GM19438 (cell line): Measurements from ENCODE around the gene KRTAP1-3.
"Not testable (repeated sequence)": the region's sequence is repeated elsewhere in the genome, so short reads cannot be mapped to it uniquely, and the experiment has no call there.

Experiments used
- ATAC-seq: cut with Tn5 transposase; IDR thresholded peaks from one replicate; pipeline ENCODE4 v1.9.1; 2021; ENCODE audit warnings: low read depth; ENCODE audit not compliant: unreplicated experiment

The KRTAP1-3 gene, protein sequence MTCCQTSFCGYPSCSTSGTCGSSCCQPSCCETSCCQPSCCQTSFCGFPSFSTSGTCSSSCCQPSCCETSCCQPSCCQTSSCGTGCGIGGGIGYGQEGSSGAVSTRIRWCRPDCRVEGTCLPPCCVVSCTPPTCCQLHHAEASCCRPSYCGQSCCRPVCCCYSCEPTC

GRCh38 chr17:41034346-41034935 is at the start of gene KRTAP1-3:
Gene KRTAP1-3, minus strand, starts transcription at chr17:41034874. Its CDS starts 53 bp downstream, at chr17:41034821.
- not testable (repeated sequence) for ATAC-seq

GRCh38 chr17:41084100-41084856 is 49.6 kb upstream of the KRTAP1-3 start, which contains the start of gene KRTAP4-7:
Gene KRTAP4-7, plus strand, starts transcription at chr17:41084150. Its CDS starts 57 bp downstream, at chr17:41084207.
- ATAC-seq: not testable (repeated sequence)

DNA sequence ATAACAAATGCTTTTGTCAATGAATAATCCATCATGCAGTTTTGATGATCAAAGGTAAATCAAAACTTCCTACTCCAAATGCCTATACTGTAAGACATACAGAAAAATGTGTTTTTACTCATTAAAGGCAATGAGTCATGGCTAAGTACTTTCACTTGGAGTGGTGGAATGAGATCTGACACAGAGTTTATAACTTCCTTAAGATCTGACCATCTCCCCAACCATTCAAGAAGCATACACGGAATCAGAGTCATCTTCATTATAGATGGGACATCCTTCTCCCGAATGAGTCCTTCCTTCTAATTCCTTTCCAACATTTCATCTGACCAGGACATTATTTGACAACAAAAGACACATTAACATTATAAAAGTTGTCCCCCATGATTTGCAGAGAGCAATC is 48.8 kb upstream of the KRTAP1-3 start:
- not testable (repeated sequence) for ATAC-seq

- ATAC-seq: no peak
These were observed 48.0 kb upstream of the KRTAP1-3 start for GRCh38 chr17:41082626-41083025.

- ATAC-seq: no peak
These were observed 42.1 kb upstream of the KRTAP1-3 start for GRCh38 chr17:41076788-41077187.

DNA sequence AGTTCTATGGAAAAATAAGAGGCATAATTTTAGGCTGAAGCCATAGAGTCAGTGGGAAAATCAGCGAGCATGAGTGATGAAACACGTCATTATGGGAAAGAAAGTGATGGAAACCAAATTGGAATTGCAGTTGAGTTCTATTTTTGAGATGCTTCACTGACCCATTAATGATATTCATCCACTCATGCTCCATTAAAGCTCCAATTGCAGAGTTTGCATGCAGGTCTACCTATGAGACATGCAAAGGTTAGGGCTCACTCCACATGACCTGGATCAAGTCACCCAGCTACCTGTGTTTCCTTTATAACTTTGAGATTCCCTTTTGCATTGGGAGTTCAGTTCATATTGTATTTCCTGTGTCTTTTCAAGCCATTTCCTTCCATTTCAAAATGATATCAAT is 39.0 kb upstream of the KRTAP1-3 start:
- no peak for ATAC-seq

- no peak for ATAC-seq
These were observed 37.1 kb upstream of the KRTAP1-3 start for GRCh38 chr17:41071606-41072360.

GRCh38 chr17:41069031-41069430 is 34.4 kb upstream of the KRTAP1-3 start:
- no peak for ATAC-seq

- ATAC-seq: no peak
These were observed 32.6 kb upstream of the KRTAP1-3 start for GRCh38 chr17:41067281-41067680.

DNA sequence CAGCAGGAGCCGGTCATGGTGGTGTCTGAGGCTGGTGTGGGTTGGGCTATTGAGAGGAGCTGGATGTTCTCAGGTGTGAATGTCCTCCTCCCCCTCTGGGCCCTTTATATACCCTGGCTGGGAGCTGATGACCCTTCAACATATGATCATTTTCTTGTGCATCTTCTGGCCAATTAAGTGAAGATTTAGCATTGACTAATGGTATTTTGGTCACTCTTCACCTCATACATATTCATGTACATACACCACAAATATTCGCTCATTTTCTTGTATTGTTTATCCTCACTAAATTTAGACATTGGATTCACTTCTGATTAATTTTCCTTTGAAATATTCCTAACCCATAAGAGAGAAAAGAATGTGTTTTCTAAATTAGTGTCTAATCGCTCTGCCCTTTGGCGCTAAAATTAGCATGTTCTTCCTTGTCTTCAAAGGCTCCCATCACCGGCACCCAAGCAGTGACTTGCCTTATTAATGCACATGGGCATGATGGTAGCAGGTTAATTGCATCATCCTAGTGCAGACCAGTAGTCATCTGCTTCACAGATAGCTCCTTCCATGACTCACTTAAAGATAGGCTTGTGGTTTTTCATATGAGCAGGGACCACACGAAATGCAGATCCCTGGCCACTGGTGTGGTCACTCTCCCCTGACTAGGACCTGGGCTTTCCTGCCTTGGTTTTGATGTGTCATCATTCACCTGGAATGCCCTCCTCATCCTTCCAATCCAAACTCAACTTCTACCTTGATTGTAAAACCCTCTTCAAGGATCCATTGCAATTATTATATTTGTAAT is 31.4 kb upstream of the KRTAP1-3 start, which contains the start of gene KRTAP2-4:
TSS of gene KRTAP2-4 (minus strand) at position 51 of the 796 bp plus-strand sequence. CDS start at position 17, 34 bp downstream.
- ATAC-seq: no peak

- ATAC-seq: not testable (repeated sequence)
These were observed 30.5 kb upstream of the KRTAP1-3 start for GRCh38 chr17:41065016-41065689.

- ATAC-seq: no peak
These were observed 29.6 kb upstream of the KRTAP1-3 start for GRCh38 chr17:41064301-41064700.

- no peak for ATAC-seq
These were observed 28.8 kb upstream of the KRTAP1-3 start for GRCh38 chr17:41063449-41063848.

- ATAC-seq: no peak
These were observed 27.3 kb upstream of the KRTAP1-3 start for GRCh38 chr17:41061964-41062363.

GRCh38 chr17:41060052-41060604 is 25.5 kb upstream of the KRTAP1-3 start, which contains the start of gene KRTAP2-3:
Gene KRTAP2-3, minus strand, starts transcription at chr17:41060114. Its CDS starts 64 bp downstream, at chr17:41060050.
- ATAC-seq: no peak

DNA sequence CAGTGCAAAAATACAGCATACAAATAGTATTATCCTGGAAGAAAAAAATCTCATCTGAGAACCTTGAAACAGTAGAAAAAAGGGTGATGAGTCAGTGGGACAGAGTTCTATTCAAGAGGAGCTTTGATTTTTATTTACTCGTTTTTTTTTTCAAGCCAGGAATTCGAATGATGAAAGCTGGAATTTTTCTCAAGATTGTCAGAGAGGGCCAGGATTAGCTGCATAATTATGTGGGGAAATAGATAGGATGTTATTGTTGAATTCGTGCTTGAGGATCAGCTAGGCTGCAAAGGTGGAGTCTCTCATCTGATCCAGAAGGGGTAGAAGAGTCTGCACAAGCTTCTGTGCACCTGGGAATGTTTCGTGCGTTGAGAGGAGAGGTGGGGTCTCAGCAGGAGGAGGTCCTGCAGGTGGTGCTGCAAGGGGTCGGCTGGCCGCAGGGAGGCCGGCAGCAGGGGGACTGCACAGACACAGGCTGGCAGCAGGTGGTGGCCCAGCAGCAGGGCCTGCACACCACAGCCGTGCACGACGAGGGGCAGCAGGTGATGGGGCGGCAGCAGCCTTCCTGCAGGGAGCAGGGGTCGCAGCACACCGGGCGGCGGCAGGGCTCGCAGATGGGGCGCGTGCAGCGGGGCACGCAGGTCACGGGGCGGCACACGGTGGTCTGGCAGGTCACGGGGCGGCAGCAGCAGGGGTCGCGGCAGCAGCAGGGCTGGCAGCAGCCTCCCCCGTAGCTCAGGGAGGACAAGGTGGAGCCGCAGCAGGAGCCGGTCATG is 24.8 kb upstream of the KRTAP1-3 start:
- not testable (repeated sequence) for ATAC-seq

DNA sequence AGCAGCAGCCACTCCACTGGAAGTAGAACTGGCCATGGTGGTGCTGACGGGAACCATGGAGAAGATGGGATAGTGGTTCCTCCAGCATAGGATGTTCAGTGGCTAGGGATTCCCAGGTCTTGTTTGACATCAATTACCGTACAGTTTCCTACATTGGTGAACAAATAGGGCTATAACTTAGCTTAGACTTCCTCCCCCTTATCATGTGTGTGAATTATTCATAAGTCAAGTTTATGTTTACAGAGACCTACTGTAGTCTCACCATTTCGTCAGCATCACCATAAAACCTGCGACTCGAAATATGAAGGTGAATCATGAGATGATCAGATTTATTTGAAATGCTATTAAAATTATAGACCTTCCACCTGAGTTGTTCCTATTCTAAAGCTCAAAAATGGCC is 24.1 kb upstream of the KRTAP1-3 start:
- ATAC-seq: no peak

- ATAC-seq: no peak
These were observed 22.9 kb upstream of the KRTAP1-3 start for GRCh38 chr17:41057547-41057946.
